ENCODE results near the gene RHAG. TPM values are rescaled to one million over a fixed set of nuclear protein-coding genes. Genes with fewer than 3 reads are reported as not detected.
"Not testable (repeated sequence)": the region's sequence is repeated elsewhere in the genome, so short reads cannot be mapped to it uniquely, and the experiment has no call there.

Gene RHAG
- total RNA-seq, 4 donors from 2014 or later = 0.25 to 0.94 (median 0.27) TPM; not detected in 1

DNA sequence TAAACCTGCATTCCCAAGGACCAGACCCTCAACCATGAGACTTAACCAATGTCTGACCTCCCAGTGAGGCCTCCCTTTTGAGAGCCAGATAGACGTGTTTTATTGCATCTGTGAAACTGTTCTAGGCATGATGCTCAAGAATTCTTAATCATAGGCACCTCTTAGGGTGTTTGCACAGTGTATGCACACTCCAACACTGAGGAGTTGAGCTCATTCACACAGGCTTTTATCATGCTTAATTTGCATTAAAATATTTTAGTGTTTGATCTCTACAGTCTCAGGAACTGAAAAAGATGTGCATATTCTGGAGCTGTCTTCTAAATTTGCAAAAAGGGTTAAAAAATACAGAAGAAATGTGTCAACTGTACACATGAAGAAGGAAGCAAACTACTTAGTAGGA is 27.4 kb downstream of the RHAG start:
- Histone ChIP-seq H3K4me1 (no peaks in the 10 kb centered on the region), H3K27me3 (no peaks in the 10 kb centered on the region), H3K36me3 (no peaks in the 10 kb centered on the region), H3K4me3 (no peak overlapping the region), H3K9me3 (no peaks in the 10 kb centered on the region), H3K27ac (no peak overlapping the region)
- ATAC-seq = no peak
- 60 to 80% methylated on average over 1 of the region's 1 CpG for WGBS, 2 donors (ENCODE audit: low coverage in 1 of 2)
- TF ChIP-seq POLR2AphosphoS5 (IDR thresholded peaks at IDR 0.05) (no peak), POLR2A (IDR thresholded peaks at IDR 0.05) (no peak), EP300 (IDR thresholded peaks at IDR 0.05) (no peak)
- TF ChIP-seq, protein P1, sequence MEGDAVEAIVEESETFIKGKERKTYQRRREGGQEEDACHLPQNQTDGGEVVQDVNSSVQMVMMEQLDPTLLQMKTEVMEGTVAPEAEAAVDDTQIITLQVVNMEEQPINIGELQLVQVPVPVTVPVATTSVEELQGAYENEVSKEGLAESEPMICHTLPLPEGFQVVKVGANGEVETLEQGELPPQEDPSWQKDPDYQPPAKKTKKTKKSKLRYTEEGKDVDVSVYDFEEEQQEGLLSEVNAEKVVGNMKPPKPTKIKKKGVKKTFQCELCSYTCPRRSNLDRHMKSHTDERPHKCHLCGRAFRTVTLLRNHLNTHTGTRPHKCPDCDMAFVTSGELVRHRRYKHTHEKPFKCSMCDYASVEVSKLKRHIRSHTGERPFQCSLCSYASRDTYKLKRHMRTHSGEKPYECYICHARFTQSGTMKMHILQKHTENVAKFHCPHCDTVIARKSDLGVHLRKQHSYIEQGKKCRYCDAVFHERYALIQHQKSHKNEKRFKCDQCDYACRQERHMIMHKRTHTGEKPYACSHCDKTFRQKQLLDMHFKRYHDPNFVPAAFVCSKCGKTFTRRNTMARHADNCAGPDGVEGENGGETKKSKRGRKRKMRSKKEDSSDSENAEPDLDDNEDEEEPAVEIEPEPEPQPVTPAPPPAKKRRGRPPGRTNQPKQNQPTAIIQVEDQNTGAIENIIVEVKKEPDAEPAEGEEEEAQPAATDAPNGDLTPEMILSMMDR (IDR thresholded peaks at IDR 0.05) = no peak

DNA sequence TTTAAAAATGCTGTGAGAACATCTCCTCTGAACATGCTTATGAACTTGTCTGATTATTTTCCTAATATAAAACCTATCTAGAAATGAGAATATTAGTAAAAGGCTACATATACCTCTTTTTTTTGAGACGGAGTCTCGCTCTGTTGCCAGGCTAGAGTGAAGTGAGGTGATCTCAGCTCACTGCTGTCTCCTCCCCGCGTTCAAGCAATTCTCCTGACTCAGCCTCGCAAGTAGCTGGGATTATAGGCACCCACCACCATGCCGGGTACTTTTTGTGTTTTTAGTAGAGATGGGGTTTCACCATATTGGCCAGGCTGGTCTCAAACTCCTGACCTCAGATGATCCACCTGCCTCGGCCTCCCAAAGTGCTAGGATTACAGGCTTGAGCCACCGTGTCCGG is 28.4 kb downstream of the RHAG start:
- not testable (repeated sequence) for H3K4me3 ChIP-seq, ATAC-seq, H3K27ac ChIP-seq, H3K36me3 ChIP-seq, H3K9me3 ChIP-seq, H3K27me3 ChIP-seq, H3K4me1 ChIP-seq
- 85% methylated on average over 6 to 8 of the region's 9 CpGs for WGBS, 2 donors (ENCODE audit: low coverage in 1 of 2)

DNA sequence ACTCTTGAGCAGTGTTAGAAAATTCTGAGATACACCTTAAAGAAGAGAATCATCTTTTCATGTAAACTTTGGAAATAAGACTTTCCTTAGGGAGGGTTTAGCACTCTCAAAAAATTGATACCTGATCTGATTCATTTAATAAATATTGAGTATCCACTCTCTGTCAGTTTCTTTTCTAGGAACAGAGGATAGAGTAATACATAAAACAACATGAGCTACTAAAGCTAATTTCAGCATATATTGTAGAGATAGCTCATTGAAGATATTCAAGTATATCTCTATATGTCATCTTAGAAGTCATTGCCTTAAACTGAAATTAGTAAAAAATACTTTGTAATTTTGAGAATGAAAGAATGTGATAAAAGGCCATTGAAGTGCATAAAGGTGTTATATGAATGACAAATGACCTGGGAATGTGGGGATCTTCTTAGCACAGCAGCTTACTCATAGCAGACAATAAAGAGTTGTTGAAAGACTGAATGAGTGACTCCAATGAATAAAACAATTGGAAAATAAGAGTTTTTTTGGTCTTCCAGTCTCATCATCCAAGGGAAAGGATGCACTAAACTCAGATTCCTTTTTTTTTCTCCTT is 29.2 kb downstream of the RHAG start:
- Histone ChIP-seq H3K27me3 (no peaks in the 10 kb centered on the region), H3K9me3 (no peaks in the 10 kb centered on the region), H3K4me1 (no peaks in the 10 kb centered on the region), H3K4me3 (no peak overlapping the region), H3K36me3 (no peaks in the 10 kb centered on the region), H3K27ac (no peak overlapping the region)
- TF ChIP-seq POLR2A (IDR thresholded peaks at IDR 0.05) (no peak), POLR2AphosphoS5 (IDR thresholded peaks at IDR 0.05) (no peak), EP300 (IDR thresholded peaks at IDR 0.05) (no peak)
- TF ChIP-seq, protein P1 (IDR thresholded peaks at IDR 0.05) = no peak
- no peak for ATAC-seq

DNA sequence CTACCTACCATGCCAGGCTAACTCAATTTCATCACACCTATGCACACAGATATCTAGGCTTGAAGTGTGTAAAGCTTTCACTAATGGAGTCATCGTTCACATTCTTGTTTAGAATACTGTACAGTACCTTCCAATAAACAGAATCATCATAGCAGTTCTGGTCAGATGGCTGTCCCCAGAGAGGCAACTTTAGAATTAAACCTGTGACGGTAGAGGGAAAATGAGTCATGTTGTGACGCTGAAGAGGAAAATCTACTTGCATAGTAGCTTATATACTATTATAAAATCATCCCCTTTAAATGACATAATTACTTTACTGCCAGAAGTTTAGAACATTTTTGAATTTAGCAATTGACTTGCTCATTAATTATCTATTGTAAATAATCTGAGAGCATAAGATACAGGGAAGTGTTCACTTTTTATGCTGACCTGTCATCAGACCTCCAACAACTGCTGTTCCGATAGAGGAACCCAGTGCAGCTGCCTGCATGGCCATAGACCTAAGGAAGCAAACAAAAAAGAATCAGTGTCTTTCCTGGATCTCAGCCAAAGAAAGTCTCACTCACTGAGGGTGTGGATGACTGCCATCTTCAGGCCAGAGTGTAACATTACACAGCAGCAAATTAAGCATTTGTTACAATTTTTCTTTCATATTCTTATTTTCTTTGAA is 29.8 kb downstream of the RHAG start:
- ATAC-seq = peak; percentile 55
- Histone ChIP-seq H3K36me3 (no peaks in the 10 kb centered on the region), H3K4me1 (no peaks in the 10 kb centered on the region), H3K27me3 (no peaks in the 10 kb centered on the region), H3K9me3 (no peaks in the 10 kb centered on the region), H3K4me3 (no peak overlapping the region), H3K27ac (no peak overlapping the region)
- TF ChIP-seq, protein P1 (IDR thresholded peaks at IDR 0.05) = peak; percentile 57 to 76 (median 68)
- TF ChIP-seq POLR2AphosphoS5 (IDR thresholded peaks at IDR 0.05) = no peak
- WGBS, 2 donors (ENCODE audit: low coverage in 1 of 2) = 19 to 20% methylated on average over 4 of the region's 4 CpGs

DNA sequence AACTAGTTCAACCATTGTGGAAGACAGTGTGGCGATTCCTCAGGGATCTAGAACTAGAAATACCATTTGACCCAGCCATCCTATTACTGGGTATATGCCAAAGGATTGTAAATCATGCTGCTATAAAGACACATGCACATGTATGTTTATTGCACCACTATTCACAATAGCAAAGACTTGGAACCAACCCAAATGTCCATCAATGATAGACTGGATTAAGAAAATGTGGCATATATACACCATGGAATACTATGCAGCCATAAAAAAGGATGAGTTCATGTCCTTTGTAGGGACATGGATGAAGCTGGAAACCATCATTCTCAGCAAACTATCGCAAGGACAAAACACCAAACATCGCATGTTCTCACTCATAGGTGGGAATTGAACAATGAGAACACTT is 32.6 kb downstream of the RHAG start:
- 82% methylated on average over 1 of the region's 3 CpGs; no CpG with 5 or more reads in 1 of the 2 donors for WGBS, 2 donors (ENCODE audit: low coverage in 1 of 2)
- ATAC-seq, H3K4me1 ChIP-seq, H3K4me3 ChIP-seq, H3K27ac ChIP-seq, H3K9me3 ChIP-seq, H3K27me3 ChIP-seq, H3K36me3 ChIP-seq: not testable (repeated sequence)

DNA sequence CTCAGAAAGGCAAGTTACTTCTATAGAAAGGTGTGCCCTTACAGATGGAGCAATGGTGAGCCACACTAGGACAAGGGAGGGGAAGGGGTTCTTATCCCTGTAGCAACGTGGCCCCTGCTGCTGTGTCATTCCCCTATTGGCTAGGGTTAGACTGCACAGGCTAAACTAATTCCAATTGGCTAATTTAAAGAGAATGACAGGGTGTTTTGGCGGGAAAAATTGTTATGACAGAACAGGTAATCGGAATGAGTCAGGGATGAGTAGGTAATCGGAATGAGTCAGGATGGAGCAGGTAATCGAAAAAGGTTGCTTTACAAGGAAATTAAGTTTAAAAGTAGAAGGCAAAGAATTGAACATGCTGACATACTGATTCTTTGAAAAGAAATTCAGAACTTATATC is 49.4 kb downstream of the RHAG start:
- not testable (repeated sequence) for H3K4me1 ChIP-seq, H3K9me3 ChIP-seq, H3K36me3 ChIP-seq, ATAC-seq, H3K27me3 ChIP-seq, H3K4me3 ChIP-seq, H3K27ac ChIP-seq
- 88 to 100% methylated on average over 4 to 5 of the region's 5 CpGs for WGBS, 2 donors (ENCODE audit: low coverage in 1 of 2)

Data from gastroesophageal sphincter (tissue), 4 donors.